ENCODE results near the gene GMDS. TPM values are rescaled to one million over a fixed set of nuclear protein-coding genes. Genes with fewer than 3 reads are reported as not detected.

The GMDS gene
- total and polyA plus RNA-seq, 2 of the 4 experiments (the other 2 are of a cell fraction), result 7.3 to 21.9 TPM

GRCh38 chr6:1695546-1696462, 549.6 kb downstream of the GMDS start:
- no peak overlapping the region for H3K4me3 ChIP-seq (ENCODE audit: insufficient read depth, low read depth, low read length)
- DNase-seq (no peak), ATAC-seq (ENCODE audit: low read depth) (no peak)
- H3K9ac ChIP-seq (ENCODE audit: low read depth, low read length), result no peak overlapping the region
- peak overlapping the region; percentile 44; the same call in 1 of the 2 replicates for H2AK5ac ChIP-seq (ENCODE audit: low read depth, low read length)
- intact Hi-C loops (cut with micrococcal nuclease), result no loop called here
- ChIA-PET CTCF (no interaction called here), POLR2A (ENCODE audit: unreplicated experiment) (no interaction called here)
- no peak overlapping the region for H4K8ac ChIP-seq (ENCODE audit: low read depth in 2 of 2, low read length in 2 of 2)
- BruUV-seq (replicated peaks), result no TSS peak
- H2AFZ ChIP-seq (replicated peaks; ENCODE audit: low read length, poor library complexity), result no peak overlapping the region
- no peak overlapping the region for H3K18ac ChIP-seq (ENCODE audit: low read depth, low read length)
- H2BK15ac ChIP-seq (ENCODE audit: low read depth, low read length), result no peak overlapping the region
- no peak overlapping the region for H3K23ac ChIP-seq (ENCODE audit: low read depth, low read length)
- H4K91ac ChIP-seq (ENCODE audit: insufficient read depth, low read depth, low read length), result no peak overlapping the region
- H2BK5ac ChIP-seq (ENCODE audit: low read depth, low read length, poor library complexity, severe bottlenecking), result no peak overlapping the region
- H4K5ac ChIP-seq (ENCODE audit: low read depth, low read length), result no peak overlapping the region
- H3K9me1 ChIP-seq (ENCODE audit: insufficient read depth, low read length), result peaks cover 8% of the 10 kb centered on the region; the same call in 1 of the 2 replicates
- 0 out of 2 replicates have a peak overlapping the region, but pooled peaks have one; percentile 4 for H3K14ac ChIP-seq (replicated peaks; ENCODE audit: low read depth, low read length)
- H3K4ac ChIP-seq (ENCODE audit: low read depth, low read length), result no peak overlapping the region
- H2BK20ac ChIP-seq (ENCODE audit: low read depth, low read length), result no peak overlapping the region
- H2BK120ac ChIP-seq (ENCODE audit: low read depth, low read length), result no peak overlapping the region
- H3K4me2 ChIP-seq (ENCODE audit: low read depth, low read length), result no peak overlapping the region
- no peaks in the 10 kb centered on the region for H3K79me1 ChIP-seq (ENCODE audit: low read depth in 1 of 2, low read length in 2 of 2)
- H3K9me3 ChIP-seq (ENCODE audit: control insufficient read depth, insufficient read depth, low read length), result peaks cover 2% of the 10 kb centered on the region; the same call in 1 of the 2 replicates
- WGBS, 2 experiments (ENCODE audit: extremely low coverage in 2 of 2, insufficient read length in 1 of 2), result 93% methylated on average over 3 of the region's 10 CpGs; no CpG with 5 or more reads in 1 of the 2 experiments
- no peaks in the 10 kb centered on the region for H3K27me3 ChIP-seq (ENCODE audit: control insufficient read depth, insufficient read depth, low read length)
- H3K27ac ChIP-seq (ENCODE audit: insufficient read depth, low read length), result no peak overlapping the region
- no peak overlapping the region for H3K56ac ChIP-seq (ENCODE audit: extremely low read depth, insufficient read depth, low read length)
- peaks cover 4% of the 10 kb centered on the region for H3K4me1 ChIP-seq (ENCODE audit: control insufficient read depth, insufficient read depth, low read length)
- peak overlapping the region; percentile 59 for H2AK9ac ChIP-seq (replicated peaks; ENCODE audit: low read depth, low read length, poor library complexity)
- H4K20me1 ChIP-seq (ENCODE audit: insufficient read depth, low read length), result no peaks in the 10 kb centered on the region
- in situ Hi-C loops (cut with MboI; ENCODE audit: low sequenced_read_pairs), result no loop called here
- H3K36me3 ChIP-seq (ENCODE audit: control insufficient read depth, insufficient read depth, low read length), result no peaks in the 10 kb centered on the region
- dilution Hi-C loops (cut with HindIII; ENCODE audit: low sequenced_read_pairs, unreplicated experiment), result no loop called here
- TF ChIP-seq ELK1 (IDR thresholded peaks at IDR 0.05; ENCODE audit: borderline replicate concordance, low read depth, low read length), result no peak
- TF ChIP-seq RAD21 (IDR thresholded peaks at IDR 0.05; ENCODE audit: low read length), result no peak
- no peak for TF ChIP-seq NFE2L2 (IDR thresholded peaks at IDR 0.05; ENCODE audit: low read depth, low read length)
- no peak for TF ChIP-seq SMC3 (IDR thresholded peaks at IDR 0.05; ENCODE audit: low read depth, low read length)
- no peak for TF ChIP-seq CHD1 (IDR thresholded peaks at IDR 0.05; ENCODE audit: low read depth, low read length)
- TF ChIP-seq RCOR1 (IDR thresholded peaks at IDR 0.05; ENCODE audit: insufficient replicate concordance, low read length), result no peak
- TF ChIP-seq FOS (IDR thresholded peaks at IDR 0.05; ENCODE audit: low read depth, low read length), result no peak
- no peak for TF ChIP-seq USF2 (IDR thresholded peaks at IDR 0.05; ENCODE audit: low read depth, low read length)
- no peak for TF ChIP-seq CEBPB (IDR thresholded peaks at IDR 0.05; ENCODE audit: low read depth, low read length)
- TF ChIP-seq RFX5 (IDR thresholded peaks at IDR 0.05; ENCODE audit: low read depth, low read length), result no peak
- no peak for TF ChIP-seq MAZ (IDR thresholded peaks at IDR 0.05; ENCODE audit: borderline replicate concordance, low read depth, low read length)
- no peak for TF ChIP-seq MAFK (IDR thresholded peaks at IDR 0.05; ENCODE audit: low read depth, low read length)
- TF ChIP-seq, protein P1, sequence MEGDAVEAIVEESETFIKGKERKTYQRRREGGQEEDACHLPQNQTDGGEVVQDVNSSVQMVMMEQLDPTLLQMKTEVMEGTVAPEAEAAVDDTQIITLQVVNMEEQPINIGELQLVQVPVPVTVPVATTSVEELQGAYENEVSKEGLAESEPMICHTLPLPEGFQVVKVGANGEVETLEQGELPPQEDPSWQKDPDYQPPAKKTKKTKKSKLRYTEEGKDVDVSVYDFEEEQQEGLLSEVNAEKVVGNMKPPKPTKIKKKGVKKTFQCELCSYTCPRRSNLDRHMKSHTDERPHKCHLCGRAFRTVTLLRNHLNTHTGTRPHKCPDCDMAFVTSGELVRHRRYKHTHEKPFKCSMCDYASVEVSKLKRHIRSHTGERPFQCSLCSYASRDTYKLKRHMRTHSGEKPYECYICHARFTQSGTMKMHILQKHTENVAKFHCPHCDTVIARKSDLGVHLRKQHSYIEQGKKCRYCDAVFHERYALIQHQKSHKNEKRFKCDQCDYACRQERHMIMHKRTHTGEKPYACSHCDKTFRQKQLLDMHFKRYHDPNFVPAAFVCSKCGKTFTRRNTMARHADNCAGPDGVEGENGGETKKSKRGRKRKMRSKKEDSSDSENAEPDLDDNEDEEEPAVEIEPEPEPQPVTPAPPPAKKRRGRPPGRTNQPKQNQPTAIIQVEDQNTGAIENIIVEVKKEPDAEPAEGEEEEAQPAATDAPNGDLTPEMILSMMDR (conservative IDR thresholded peaks at IDR 0.05; ENCODE audit: low read depth, low read length), result no peak
- no peak for TF ChIP-seq POLR2A (IDR thresholded peaks at IDR 0.05; ENCODE audit: low read depth, low read length)
- TF ChIP-seq BHLHE40 (IDR thresholded peaks at IDR 0.05; ENCODE audit: low read depth, low read length), result no peak
